ENCODE data around the gene MYH16.
A peak's percentile ranks its signal among the peaks of the same experiment; 100 is the strongest.
"Not testable (repeated sequence)": the region's sequence is repeated elsewhere in the genome, so short reads cannot be mapped to it uniquely, and the experiment has no call there.

Gene MYH16

GRCh38 chr7:99301496-99301895, 28.9 kb downstream of the MYH16 start:
- FAIRE-seq: no peak

GRCh38 chr7:99305473-99306260, 33.0 kb downstream of the MYH16 start:
- DNase-seq (ENCODE audit: low spot score) (no peak), FAIRE-seq (no peak)

More at GRCh38 chr7:99301496-99301895, 28.9 kb downstream of the MYH16 start:
- no peak for DNase-seq (ENCODE audit: low spot score)

GRCh38 chr7:99308461-99309074, 35.9 kb downstream of the MYH16 start:
- no peak for DNase-seq (ENCODE audit: low spot score)
- FAIRE-seq: no peak

GRCh38 chr7:99309111-99309510, 36.5 kb downstream of the MYH16 start:
- no peak for FAIRE-seq
- DNase-seq (ENCODE audit: low spot score): no peak

- FAIRE-seq (no peak), DNase-seq (ENCODE audit: low spot score) (no peak)
Measured at GRCh38 chr7:99310004-99310403, 37.4 kb downstream of the MYH16 start.

- DNase-seq (ENCODE audit: low spot score) (no peak), FAIRE-seq (no peak)
Measured at GRCh38 chr7:99311702-99312101, 39.1 kb downstream of the MYH16 start.

- peak; percentile 53 for FAIRE-seq
Measured at GRCh38 chr7:99312316-99313203, 39.9 kb downstream of the MYH16 start.

GRCh38 chr7:99313204-99313573, 40.5 kb downstream of the MYH16 start:
- no peak for FAIRE-seq

More at GRCh38 chr7:99312316-99313203, 39.9 kb downstream of the MYH16 start:
- DNase-seq (ENCODE audit: low spot score): peak; percentile 87

GRCh38 chr7:99314504-99314903, 41.9 kb downstream of the MYH16 start:
- FAIRE-seq: peak; percentile 62
- no peak for DNase-seq (ENCODE audit: low spot score)

More at GRCh38 chr7:99313204-99313573, 40.5 kb downstream of the MYH16 start:
- no peak for DNase-seq (ENCODE audit: low spot score)

- DNase-seq (ENCODE audit: low spot score): no peak
- no peak for FAIRE-seq
Measured at GRCh38 chr7:99320371-99320770, 47.7 kb downstream of the MYH16 start.

- FAIRE-seq: not testable (repeated sequence)
Measured at GRCh38 chr7:99322659-99323058, 50.0 kb downstream of the MYH16 start.

GRCh38 chr7:99324559-99324958, 51.9 kb downstream of the MYH16 start:
- DNase-seq (ENCODE audit: low spot score) (no peak), FAIRE-seq (no peak)

More at GRCh38 chr7:99322659-99323058, 50.0 kb downstream of the MYH16 start:
- DNase-seq (ENCODE audit: low spot score): not testable (repeated sequence)

GRCh38 chr7:99325001-99325493, 52.4 kb downstream of the MYH16 start:
- DNase-seq (ENCODE audit: low spot score) (no peak), FAIRE-seq (no peak)

GRCh38 chr7:99325592-99326407, 53.2 kb downstream of the MYH16 start, which contains the start of gene ARPC1A:
TSS of gene ARPC1A (plus strand) at chr7:99325898. CDS start at chr7:99333354, 7,456 bp downstream.
- FAIRE-seq (peak; percentile 97), DNase-seq (ENCODE audit: low spot score) (peak; percentile 100)

GRCh38 chr7:99326408-99326782, 53.8 kb downstream of the MYH16 start:
- DNase-seq (ENCODE audit: low spot score) (no peak), FAIRE-seq (no peak)

GRCh38 chr7:99330314-99330961, 57.8 kb downstream of the MYH16 start:
- FAIRE-seq; DNase-seq (ENCODE audit: low spot score): not testable (repeated sequence)

- no peak for DNase-seq (ENCODE audit: low spot score)
- FAIRE-seq: no peak
Measured at GRCh38 chr7:99331002-99331401, 58.4 kb downstream of the MYH16 start.

- DNase-seq (ENCODE audit: low spot score) (no peak), FAIRE-seq (no peak)
Measured at GRCh38 chr7:99339595-99339994, 67.0 kb downstream of the MYH16 start.

- DNase-seq (ENCODE audit: low spot score) (no peak), FAIRE-seq (no peak)
Measured at GRCh38 chr7:99340659-99341058, 68.0 kb downstream of the MYH16 start.

GRCh38 chr7:99344061-99344647, 71.5 kb downstream of the MYH16 start:
- no peak for DNase-seq (ENCODE audit: low spot score)
- FAIRE-seq: peak; percentile 13

Measured in urothelium cell line (cell line).